Activated CD8-positive, alpha-beta T cell treated with anti-CD3 and anti-CD28 coated beads for 36 hours (primary cell): ENCODE data around the gene ROGDI. TPM values are rescaled to one million over a fixed set of nuclear protein-coding genes. Genes with fewer than 3 reads are reported as not detected.

Experiments
- ATAC-seq: fragments of 200-7000 bp; cut with Tn5 transposase; one replicate; pipeline ENCODE4 v1.10.0; 2021; ENCODE audit warnings: mild to moderate bottlenecking, moderate library complexity
- CTCF ChIA-PET: fragments of 350-600 bp; sonication (Branson Sonifier 250); formaldehyde crosslinking; loops from one replicate; lab custom pipeline; 2021; ENCODE audit warnings: antibody characterized with exemption; lab: Charles Lee
- POLR2A ChIA-PET: fragments of 350-600 bp; sonication (Branson Sonifier 250); formaldehyde crosslinking; loops from one replicate; lab custom pipeline; 2021; ENCODE audit warnings: antibody characterized with exemption; lab: Charles Lee
- DNase-seq: peaks from one replicate; pipeline ENCODE4 v3.0.0-alpha.2; 2020
- H3K27ac Mint-ChIP-seq: one replicate; pipeline ENCODE4 v1.8.0; 2021; ENCODE audit warnings: mild to moderate bottlenecking, mixed read lengths
- H3K27me3 Mint-ChIP-seq: one replicate; pipeline ENCODE4 v1.8.0; 2021; ENCODE audit warnings: mixed read lengths
- H3K36me3 Mint-ChIP-seq: one replicate; pipeline ENCODE4 v1.8.0; 2021; ENCODE audit warnings: low read depth, mixed read lengths
- H3K4me1 Mint-ChIP-seq: one replicate; pipeline ENCODE4 v1.8.0; 2021; ENCODE audit warnings: low read depth, mixed read lengths
- H3K4me3 Mint-ChIP-seq: one replicate; pipeline ENCODE4 v1.8.0; 2021; ENCODE audit warnings: mild to moderate bottlenecking, moderate library complexity, mixed read lengths
- H3K9me3 Mint-ChIP-seq: one replicate; pipeline ENCODE4 v1.8.0; 2021; ENCODE audit warnings: mixed read lengths
- CTCF ChIP-seq: fragments of 200-600 bp; IDR thresholded peaks from one replicate; pipeline ENCODE4 v1.8.0; 2022; ENCODE audit warnings: antibody characterized with exemption, mild to moderate bottlenecking
- intact Hi-C: fragments of 100-400 bp; cut with micrococcal nuclease; formaldehyde crosslinking; loops from one replicate; pipeline ENCODE4 v1.10.0; 2022
- total RNA-seq, 2 experiments: library from RNA; stranded (reverse); gene quantifications; one replicate each; pipeline ENCODE4 v1.2.3, GENCODE V29; 2021

ROGDI gene
- total RNA-seq, 2 experiments from 2014 or later, result 3.3 to 3.7 TPM

GRCh38 chr16:4753227-4753626 lies 49.2 kb downstream of the ROGDI start:
- ATAC-seq, result no peak
- H3K9me3 Mint-ChIP-seq, result peaks cover 3% of the 10 kb centered on the region
- intact Hi-C loops, result no loop called here
- H3K36me3 Mint-ChIP-seq, result peaks cover 23% of the 10 kb centered on the region
- TF ChIP-seq CTCF, result no peak
- peaks cover 4% of the 10 kb centered on the region for H3K4me1 Mint-ChIP-seq
- CTCF ChIA-PET, result no interaction called here
- H3K4me3 Mint-ChIP-seq, result no peak overlapping the region
- DNase-seq, result no peak
- POLR2A ChIA-PET, result no interaction called here
- H3K27ac Mint-ChIP-seq, result no peak overlapping the region
- no peaks in the 10 kb centered on the region for H3K27me3 Mint-ChIP-seq

- intact Hi-C loops, result no loop called here
- CTCF ChIA-PET, result no interaction called here
- Mint-ChIP-seq H3K4me3 (no peak overlapping the region), H3K27me3 (no peaks in the 10 kb centered on the region), H3K27ac (no peak overlapping the region), H3K4me1 (peaks cover 10% of the 10 kb centered on the region), H3K36me3 (peaks cover 23% of the 10 kb centered on the region), H3K9me3 (peaks cover 3% of the 10 kb centered on the region)
- POLR2A ChIA-PET, result no interaction called here
- TF ChIP-seq CTCF, result no peak
- ATAC-seq, result no peak
- no peak for DNase-seq
Measured at GRCh38 chr16:4752351-4753100, 49.9 kb downstream of the ROGDI start.

GRCh38 chr16:4750896-4751295 lies 51.5 kb downstream of the ROGDI start:
- ATAC-seq (no peak), DNase-seq (no peak)
- ChIA-PET POLR2A (no interaction called here), CTCF (interaction anchor here (1.4 kb wide), 1 partner anchor 205 kb away, joined by 3 read pairs; no protein-coding TSS in a partner anchor)
- H3K4me3 Mint-ChIP-seq, result no peak overlapping the region
- peaks cover 3% of the 10 kb centered on the region for H3K9me3 Mint-ChIP-seq
- no peaks in the 10 kb centered on the region for H3K27me3 Mint-ChIP-seq
- intact Hi-C loops, result no loop called here
- H3K36me3 Mint-ChIP-seq, result peaks cover 16% of the 10 kb centered on the region
- no peak overlapping the region for H3K27ac Mint-ChIP-seq
- H3K4me1 Mint-ChIP-seq, result peaks cover 16% of the 10 kb centered on the region
- no peak for TF ChIP-seq CTCF

GRCh38 chr16:4749700-4750257 lies 52.7 kb downstream of the ROGDI start:
- no peak overlapping the region for H3K27ac Mint-ChIP-seq
- no peak for TF ChIP-seq CTCF
- H3K36me3 Mint-ChIP-seq, result peaks cover 8% of the 10 kb centered on the region
- CTCF ChIA-PET, result interaction anchor here (1.4 kb wide), 1 partner anchor 206 kb away, joined by 3 read pairs; no protein-coding TSS in a partner anchor
- ATAC-seq (no peak), DNase-seq (no peak)
- POLR2A ChIA-PET, result interaction anchor here (1.0 kb wide), 1 partner anchor 15 kb away, joined by 4 read pairs; the partner anchor contains the start of genes ANKS3 and DNAAF8
- peaks cover 16% of the 10 kb centered on the region for H3K4me1 Mint-ChIP-seq
- H3K27me3 Mint-ChIP-seq, result no peaks in the 10 kb centered on the region
- intact Hi-C loops, result no loop called here
- no peaks in the 10 kb centered on the region for H3K9me3 Mint-ChIP-seq
- H3K4me3 Mint-ChIP-seq, result no peak overlapping the region
